Kidney epithelial cell (primary cell): ENCODE measurements around the gene NFATC2. TPM values are rescaled to one million over a fixed set of nuclear protein-coding genes. Genes with fewer than 3 reads are reported as not detected.

Source experiments
- DNase-seq: peaks from one replicate; pipeline ENCODE4 v3.0.0-alpha.2; 2010; ENCODE audit warnings: low read depth
- H3K27me3 ChIP-seq: 2 replicates; pipeline ENCODE4 v1.6.0; 2011; ENCODE audit warnings: low read length; ENCODE audit not compliant: control insufficient read depth, insufficient read depth
- H3K36me3 ChIP-seq: 2 replicates; pipeline ENCODE4 v1.5.1; 2011; ENCODE audit warnings: low read length; ENCODE audit not compliant: control insufficient read depth, insufficient read depth
- H3K4me3 ChIP-seq: 2 replicates; pipeline ENCODE4 v1.5.1; 2011; ENCODE audit warnings: low read depth, mild to moderate bottlenecking, control low read depth, low read length
- total RNA-seq: library from RNA; depleted of rRNA; stranded (reverse); fragments of >200 nt; gene quantifications from 2 replicates; pipeline ENCODE4 v1.2.3, GENCODE V29; 2015
- TF ChIP-seq, protein P1 (sequence below): IDR thresholded peaks from 2 replicates; pipeline ENCODE4 v1.5.1; 2011; ENCODE audit warnings: mild to moderate bottlenecking, moderate library complexity, low read length, control low read depth, inconsistent platforms; ENCODE audit not compliant: insufficient read depth, poor library complexity, severe bottlenecking

Gene NFATC2
- total RNA-seq, 1 donor from 2014 or later, result 2.9 TPM

DNA sequence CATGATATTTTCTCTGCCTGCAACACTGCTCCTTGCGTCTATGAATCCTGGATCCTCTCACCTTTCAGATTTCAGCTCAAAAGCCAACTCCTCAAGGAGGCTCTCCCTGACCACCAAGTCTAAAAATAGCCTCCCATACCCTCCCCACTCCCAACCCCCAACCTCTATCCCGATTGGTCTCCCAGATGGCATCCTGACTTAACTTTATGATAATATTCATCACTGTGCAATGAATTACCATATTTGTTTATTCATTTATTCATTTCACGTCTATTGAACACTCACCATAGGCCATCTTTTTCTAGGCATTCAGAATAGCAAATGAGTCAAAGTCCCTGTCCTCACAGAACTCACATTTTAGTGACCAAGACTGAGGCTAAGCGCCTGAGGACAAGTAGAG is 42.6 kb upstream of the NFATC2 start:
- Histone ChIP-seq H3K4me3 (no peak overlapping the region), H3K36me3 (no peaks in the 10 kb centered on the region), H3K27me3 (no peaks in the 10 kb centered on the region)
- TF ChIP-seq, protein P1, sequence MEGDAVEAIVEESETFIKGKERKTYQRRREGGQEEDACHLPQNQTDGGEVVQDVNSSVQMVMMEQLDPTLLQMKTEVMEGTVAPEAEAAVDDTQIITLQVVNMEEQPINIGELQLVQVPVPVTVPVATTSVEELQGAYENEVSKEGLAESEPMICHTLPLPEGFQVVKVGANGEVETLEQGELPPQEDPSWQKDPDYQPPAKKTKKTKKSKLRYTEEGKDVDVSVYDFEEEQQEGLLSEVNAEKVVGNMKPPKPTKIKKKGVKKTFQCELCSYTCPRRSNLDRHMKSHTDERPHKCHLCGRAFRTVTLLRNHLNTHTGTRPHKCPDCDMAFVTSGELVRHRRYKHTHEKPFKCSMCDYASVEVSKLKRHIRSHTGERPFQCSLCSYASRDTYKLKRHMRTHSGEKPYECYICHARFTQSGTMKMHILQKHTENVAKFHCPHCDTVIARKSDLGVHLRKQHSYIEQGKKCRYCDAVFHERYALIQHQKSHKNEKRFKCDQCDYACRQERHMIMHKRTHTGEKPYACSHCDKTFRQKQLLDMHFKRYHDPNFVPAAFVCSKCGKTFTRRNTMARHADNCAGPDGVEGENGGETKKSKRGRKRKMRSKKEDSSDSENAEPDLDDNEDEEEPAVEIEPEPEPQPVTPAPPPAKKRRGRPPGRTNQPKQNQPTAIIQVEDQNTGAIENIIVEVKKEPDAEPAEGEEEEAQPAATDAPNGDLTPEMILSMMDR, result no peak
- DNase-seq, result no peak

DNA sequence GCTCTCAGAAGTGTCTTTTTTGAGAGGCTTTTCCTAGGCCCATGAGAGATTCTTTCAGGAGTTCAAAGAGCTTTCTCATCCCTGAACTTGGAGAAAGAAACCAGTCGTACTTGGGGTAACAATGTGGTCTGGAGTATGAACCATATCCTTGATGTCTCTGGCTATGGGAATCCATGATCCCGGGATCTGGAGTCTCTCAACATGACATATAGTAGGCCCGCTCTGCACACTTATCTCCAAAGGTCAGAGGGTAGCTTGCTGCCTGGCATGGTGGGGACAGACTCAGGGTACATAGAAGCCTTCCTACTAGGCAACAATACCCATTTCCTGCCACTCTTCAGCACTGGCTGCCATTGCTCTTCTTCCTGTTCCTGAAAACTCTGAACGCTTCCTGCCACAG is 42.2 kb upstream of the NFATC2 start:
- TF ChIP-seq, protein P1, result no peak
- DNase-seq, result no peak
- H3K36me3 ChIP-seq, result no peaks in the 10 kb centered on the region
- no peak overlapping the region for H3K4me3 ChIP-seq
- H3K27me3 ChIP-seq, result no peaks in the 10 kb centered on the region

DNA sequence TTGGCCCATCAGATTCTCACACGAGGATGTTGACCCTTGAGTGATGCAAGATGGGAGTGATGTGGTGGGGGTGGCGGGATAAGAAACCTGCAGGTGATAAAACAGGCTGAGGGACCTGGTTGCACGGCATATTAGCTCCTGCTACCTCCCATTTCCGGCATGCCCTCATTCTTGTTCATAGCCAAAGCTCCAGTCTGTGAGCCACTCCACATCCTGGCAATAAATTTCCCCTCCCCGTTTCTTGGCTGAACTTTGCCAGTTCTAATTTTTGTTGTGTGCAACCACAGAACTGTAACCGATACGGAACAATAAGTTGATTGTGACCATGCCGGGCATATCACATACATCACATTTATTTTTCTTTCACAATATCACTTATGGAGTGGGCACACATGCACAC is 41.6 kb upstream of the NFATC2 start:
- no peak overlapping the region for H3K4me3 ChIP-seq
- TF ChIP-seq, protein P1, result no peak
- H3K36me3 ChIP-seq, result no peaks in the 10 kb centered on the region
- H3K27me3 ChIP-seq, result no peaks in the 10 kb centered on the region
- DNase-seq, result no peak

DNA sequence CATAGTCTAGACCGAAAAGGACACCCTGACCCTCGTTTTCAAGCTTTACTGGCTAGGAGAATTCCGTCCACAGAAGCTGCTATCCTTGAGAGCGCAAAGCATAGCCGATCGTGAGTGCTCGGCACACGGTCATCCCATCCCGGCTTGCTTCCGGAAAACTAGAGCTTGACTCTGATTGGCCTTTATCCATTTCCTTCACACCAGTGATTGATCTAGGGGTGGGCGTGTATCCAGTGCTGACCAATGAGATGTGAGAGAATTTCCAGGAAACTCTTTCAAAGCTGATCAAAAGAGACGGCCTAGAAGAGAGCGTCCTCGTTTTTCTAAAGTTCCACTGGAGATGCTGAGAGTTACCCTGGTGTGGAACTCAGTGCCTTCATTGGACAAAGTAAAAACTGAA is 41.0 kb upstream of the NFATC2 start:
- TF ChIP-seq, protein P1, result no peak
- no peaks in the 10 kb centered on the region for H3K36me3 ChIP-seq
- H3K4me3 ChIP-seq, result no peak overlapping the region
- DNase-seq, result no peak
- no peaks in the 10 kb centered on the region for H3K27me3 ChIP-seq

DNA sequence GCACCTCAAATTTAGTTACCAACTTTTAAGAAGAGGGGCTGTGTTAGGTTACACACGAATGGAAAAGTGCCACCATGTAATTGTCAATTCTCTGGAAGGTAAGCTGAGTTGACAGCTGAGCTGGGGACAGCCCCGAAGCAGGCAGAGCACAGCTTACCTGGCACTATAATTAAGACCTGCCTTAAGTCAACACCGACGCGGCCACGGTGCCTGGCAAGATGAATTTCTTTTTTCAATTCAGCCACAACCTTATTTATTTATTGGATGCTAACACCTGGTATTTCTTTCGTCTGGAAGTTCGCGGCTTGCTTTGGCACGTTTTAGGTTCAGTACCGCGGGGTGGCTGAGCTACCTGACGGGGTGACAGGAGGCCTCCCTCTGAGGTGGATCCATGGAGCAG is 40.6 kb upstream of the NFATC2 start:
- H3K4me3 ChIP-seq, result no peak overlapping the region
- no peak for DNase-seq
- H3K27me3 ChIP-seq, result no peaks in the 10 kb centered on the region
- TF ChIP-seq, protein P1, result no peak
- H3K36me3 ChIP-seq, result no peaks in the 10 kb centered on the region

DNA sequence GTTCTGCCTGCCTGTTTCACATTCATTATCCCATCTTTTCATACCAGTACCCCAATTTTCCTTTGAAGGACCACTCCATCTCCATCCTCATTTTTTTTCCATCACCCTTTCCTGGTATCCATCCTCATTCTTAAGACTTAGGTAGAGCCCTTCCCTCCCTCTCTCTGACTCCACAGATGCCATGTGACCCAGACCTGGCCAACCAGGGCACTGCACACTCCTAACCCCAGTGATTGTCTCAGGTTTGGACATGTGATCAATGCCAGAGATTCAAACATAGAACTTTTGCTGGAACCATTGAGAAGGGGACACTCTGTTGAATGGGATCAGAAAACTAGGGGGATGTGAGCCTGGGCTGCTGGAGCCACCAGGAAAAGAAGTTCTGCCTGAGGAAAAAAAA is 39.1 kb upstream of the NFATC2 start:
- Histone ChIP-seq H3K4me3 (no peak overlapping the region), H3K36me3 (no peaks in the 10 kb centered on the region), H3K27me3 (no peaks in the 10 kb centered on the region)
- TF ChIP-seq, protein P1, result no peak
- no peak for DNase-seq
